ENCODE data around the gene BMP7.

- TF ChIP-seq CTCF (IDR thresholded peaks at IDR 0.05) (no peak), POLR2A (IDR thresholded peaks at IDR 0.05) (no peak)
Measured at GRCh38 chr20:57315976-57316480, 49.6 kb upstream of the BMP7 start.
